ENCODE results near the gene IRAK1.

IRAK1 gene

DNA sequence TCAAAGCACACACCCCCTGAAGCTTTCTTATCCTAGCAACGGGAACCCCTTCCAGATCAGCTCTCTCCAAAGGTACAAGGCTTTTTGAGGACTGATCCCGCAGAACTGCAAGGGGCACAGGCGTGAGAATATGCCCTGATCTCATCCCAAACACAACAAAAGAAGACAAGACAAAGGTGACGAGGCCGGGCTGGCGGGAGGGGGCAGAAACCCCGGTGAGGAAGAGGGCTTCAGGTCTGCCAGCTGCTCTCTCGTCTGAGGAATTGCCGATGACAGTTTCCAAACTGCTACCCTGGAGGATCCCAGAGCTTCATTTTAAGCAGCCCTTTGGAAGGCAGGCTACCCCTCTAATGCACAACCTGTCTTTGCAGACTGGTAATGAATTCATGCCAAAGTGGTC is 51.4 kb downstream of the IRAK1 start:
- TF ChIP-seq, protein P1, sequence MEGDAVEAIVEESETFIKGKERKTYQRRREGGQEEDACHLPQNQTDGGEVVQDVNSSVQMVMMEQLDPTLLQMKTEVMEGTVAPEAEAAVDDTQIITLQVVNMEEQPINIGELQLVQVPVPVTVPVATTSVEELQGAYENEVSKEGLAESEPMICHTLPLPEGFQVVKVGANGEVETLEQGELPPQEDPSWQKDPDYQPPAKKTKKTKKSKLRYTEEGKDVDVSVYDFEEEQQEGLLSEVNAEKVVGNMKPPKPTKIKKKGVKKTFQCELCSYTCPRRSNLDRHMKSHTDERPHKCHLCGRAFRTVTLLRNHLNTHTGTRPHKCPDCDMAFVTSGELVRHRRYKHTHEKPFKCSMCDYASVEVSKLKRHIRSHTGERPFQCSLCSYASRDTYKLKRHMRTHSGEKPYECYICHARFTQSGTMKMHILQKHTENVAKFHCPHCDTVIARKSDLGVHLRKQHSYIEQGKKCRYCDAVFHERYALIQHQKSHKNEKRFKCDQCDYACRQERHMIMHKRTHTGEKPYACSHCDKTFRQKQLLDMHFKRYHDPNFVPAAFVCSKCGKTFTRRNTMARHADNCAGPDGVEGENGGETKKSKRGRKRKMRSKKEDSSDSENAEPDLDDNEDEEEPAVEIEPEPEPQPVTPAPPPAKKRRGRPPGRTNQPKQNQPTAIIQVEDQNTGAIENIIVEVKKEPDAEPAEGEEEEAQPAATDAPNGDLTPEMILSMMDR (IDR thresholded peaks at IDR 0.05; ENCODE audit: insufficient read depth, low read depth, low read length, missing control alignments), result no peak
- no peak overlapping the region for H3K4me3 ChIP-seq (ENCODE audit: low read length)
- DNase-seq (ENCODE audit: low read depth), result no peak

DNA sequence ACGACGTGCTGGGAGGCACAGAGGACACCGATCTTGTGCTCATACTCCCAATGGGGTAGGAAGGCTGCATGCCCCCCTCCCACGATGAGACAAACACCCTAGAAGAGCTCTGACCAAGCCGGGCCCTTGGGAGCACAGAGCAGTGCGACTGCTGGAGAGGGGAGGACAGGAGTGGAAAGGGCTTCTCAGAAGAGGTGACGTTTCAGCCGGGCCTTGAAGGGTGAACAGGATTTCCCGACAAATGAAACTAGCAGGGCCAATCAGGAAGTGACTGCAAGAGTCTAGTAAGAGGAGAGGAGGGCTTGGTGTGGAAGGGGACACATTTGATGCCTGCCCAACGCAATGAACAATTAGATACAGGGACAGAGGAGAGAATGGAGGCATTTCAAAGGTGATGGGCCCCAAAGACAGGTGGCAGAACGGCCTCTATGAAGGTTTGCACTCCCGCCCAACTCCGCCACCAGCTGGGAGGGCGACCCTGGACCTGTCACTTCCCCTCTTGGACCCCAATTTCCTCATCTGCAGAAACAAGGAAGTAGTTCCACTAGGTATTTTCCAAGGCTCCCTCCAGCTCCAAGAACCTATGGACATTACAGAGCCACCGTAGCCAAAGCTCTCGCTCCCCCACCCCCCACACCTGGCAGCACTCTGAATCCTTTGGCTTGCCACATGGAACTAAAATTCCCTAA is 52.0 kb downstream of the IRAK1 start:
- TF ChIP-seq, protein P1 (IDR thresholded peaks at IDR 0.05; ENCODE audit: insufficient read depth, low read depth, low read length, missing control alignments), result no peak
- no peak overlapping the region for H3K4me3 ChIP-seq (ENCODE audit: low read length)
- no peak for DNase-seq (ENCODE audit: low read depth)

DNA sequence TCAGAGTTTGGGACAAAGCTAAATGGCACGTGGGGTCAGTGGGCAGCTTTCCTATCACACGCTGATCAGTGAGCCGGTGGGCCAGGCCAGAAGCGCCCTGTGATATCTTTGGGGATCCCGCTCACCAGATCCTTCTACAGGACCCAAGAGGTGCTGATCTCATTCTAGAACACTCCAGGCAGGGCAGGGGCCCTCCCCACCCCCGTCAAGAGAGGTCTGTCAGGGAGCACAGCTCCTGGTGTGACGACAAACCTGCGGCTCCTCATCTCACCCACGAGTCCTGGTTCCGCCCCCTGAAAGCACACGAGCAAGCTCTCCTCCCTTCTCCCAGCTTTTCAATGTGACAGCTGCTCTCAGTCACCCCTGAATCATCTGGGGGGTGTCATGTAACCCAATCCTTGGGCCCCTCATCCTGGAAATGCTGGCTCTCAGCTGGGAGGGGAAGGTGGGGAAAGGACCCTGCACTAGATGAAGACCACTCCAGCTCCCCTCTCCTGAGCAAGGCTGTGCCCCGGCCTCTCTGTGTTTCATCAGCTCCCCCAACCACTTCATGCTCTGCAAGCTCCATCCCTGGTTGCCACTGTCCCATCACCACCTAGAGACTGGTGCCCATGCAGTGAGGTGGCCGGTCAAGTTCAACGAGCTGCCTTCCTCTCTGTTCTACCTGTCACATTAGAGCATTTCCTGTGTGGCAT is 52.7 kb downstream of the IRAK1 start:
- DNase-seq (ENCODE audit: low read depth), result peak; percentile 30
- TF ChIP-seq, protein P1 (IDR thresholded peaks at IDR 0.05; ENCODE audit: insufficient read depth, low read depth, low read length, missing control alignments), result no peak
- no peak overlapping the region for H3K4me3 ChIP-seq (ENCODE audit: low read length)

GRCh38 chrX:153966283-153966688 is 53.4 kb downstream of the IRAK1 start:
- no peak overlapping the region for H3K4me3 ChIP-seq (ENCODE audit: low read length)
- DNase-seq (ENCODE audit: low read depth), result no peak
- TF ChIP-seq, protein P1 (IDR thresholded peaks at IDR 0.05; ENCODE audit: insufficient read depth, low read depth, low read length, missing control alignments), result no peak

DNA sequence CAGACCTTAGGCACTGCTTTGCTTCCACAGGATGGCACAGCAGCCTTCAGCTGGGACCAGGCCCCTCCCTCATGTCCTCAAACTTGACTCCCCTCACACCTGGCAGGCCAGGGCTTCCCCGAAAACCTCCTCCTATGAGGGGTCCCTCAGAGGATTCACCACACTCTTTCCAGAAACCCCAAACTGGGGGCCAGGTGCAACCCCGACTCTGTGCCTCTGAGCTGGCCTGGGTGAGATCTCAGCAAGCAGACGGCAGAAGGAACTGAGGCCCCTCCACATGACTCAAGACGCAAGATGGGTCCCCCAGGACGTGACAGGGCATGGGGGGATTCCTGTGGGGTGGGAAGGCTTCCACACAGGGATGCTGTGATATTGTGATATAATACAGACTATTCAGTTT is 54.3 kb downstream of the IRAK1 start:
- no peak for DNase-seq (ENCODE audit: low read depth)
- TF ChIP-seq, protein P1 (IDR thresholded peaks at IDR 0.05; ENCODE audit: insufficient read depth, low read depth, low read length, missing control alignments), result no peak
- H3K4me3 ChIP-seq (ENCODE audit: low read length), result no peak overlapping the region

- TF ChIP-seq, protein P1 (IDR thresholded peaks at IDR 0.05; ENCODE audit: insufficient read depth, low read depth, low read length, missing control alignments), result no peak
- no peak overlapping the region for H3K4me3 ChIP-seq (ENCODE audit: low read length)
- DNase-seq (ENCODE audit: low read depth), result no peak
Measured at GRCh38 chrX:153964105-153964504, 55.6 kb downstream of the IRAK1 start.

Data from epithelial cell of esophagus (primary cell).